Measurements from ENCODE around the gene HSPA12B.

GRCh38 chr20:3689978-3690377 lies 42.5 kb upstream of the HSPA12B start:
- TF ChIP-seq CTCF (IDR thresholded peaks at IDR 0.05) (no peak), POLR2A (IDR thresholded peaks at IDR 0.05) (no peak)

Data from testis (tissue), 2 donors.